SK-MEL-5 (cell line): ENCODE data around the gene CHRD. TPM values are rescaled to one million over a fixed set of nuclear protein-coding genes. Genes with fewer than 3 reads are reported as not detected.
A peak's percentile ranks its signal among the peaks of the same experiment; 100 is the strongest.

Source experiments
- DNase-seq: peaks from one replicate; pipeline ENCODE4 v3.0.0-alpha.2; 2016; ENCODE audit warnings: low read depth, low spot score
- in situ Hi-C: cut with HindIII; loops from 2 replicates; pipeline ENCODE4 v1.10.0; 2016; ENCODE audit warnings: low sequenced_read_pairs, high pct_unique_total_duplicates, low pct_unique_long_range_greater_than_20kb
- total RNA-seq: library from RNA; depleted of rRNA; stranded (reverse); fragments of >200 nt; shearing (Covaris generic); gene quantifications from 2 replicates; pipeline ENCODE4 v1.2.3, GENCODE V29; 2014

CHRD gene
- total RNA-seq, 1 experiment from 2014 or later = 2.9 TPM

- DNase-seq = no peak
- in situ Hi-C loops = no loop called here
These were observed 8.5 kb downstream of the CHRD start for GRCh38 chr3:184388164-184388935.

- in situ Hi-C loops = no loop called here
- DNase-seq = no peak
These were observed 9.0 kb downstream of the CHRD start for GRCh38 chr3:184388936-184389230.

GRCh38 chr3:184389384-184389783, 9.5 kb downstream of the CHRD start:
- in situ Hi-C loops = no loop called here
- no peak for DNase-seq

- DNase-seq = no peak
- in situ Hi-C loops = no loop called here
These were observed 10.2 kb downstream of the CHRD start for GRCh38 chr3:184389935-184390528.

- in situ Hi-C loops = no loop called here
- no peak for DNase-seq
These were observed 11.4 kb downstream of the CHRD start for GRCh38 chr3:184391266-184391665.

GRCh38 chr3:184395320-184395660, 15.4 kb downstream of the CHRD start:
- no peak for DNase-seq
- in situ Hi-C loops = no loop called here

GRCh38 chr3:184399410-184399809, 19.6 kb downstream of the CHRD start:
- DNase-seq = no peak
- in situ Hi-C loops = no loop called here

- DNase-seq = no peak
- in situ Hi-C loops = no loop called here
These were observed 25.5 kb downstream of the CHRD start for GRCh38 chr3:184405075-184406030.

- no peak for DNase-seq
- in situ Hi-C loops = no loop called here
These were observed 29.6 kb downstream of the CHRD start for GRCh38 chr3:184409331-184409926.

- in situ Hi-C loops = no loop called here
- no peak for DNase-seq
These were observed 30.2 kb downstream of the CHRD start for GRCh38 chr3:184409946-184410500.

GRCh38 chr3:184414418-184415202, 34.8 kb downstream of the CHRD start:
- in situ Hi-C loops = no loop called here
- no peak for DNase-seq

GRCh38 chr3:184415203-184415490, 35.3 kb downstream of the CHRD start:
- DNase-seq = no peak
- in situ Hi-C loops = no loop called here

- in situ Hi-C loops = no loop called here
- DNase-seq = peak; percentile 76
These were observed 37.9 kb downstream of the CHRD start for GRCh38 chr3:184417619-184418327.

GRCh38 chr3:184419171-184419570, 39.3 kb downstream of the CHRD start:
- in situ Hi-C loops = no loop called here
- no peak for DNase-seq

- no peak for DNase-seq
- in situ Hi-C loops = no loop called here
These were observed 43.7 kb downstream of the CHRD start for GRCh38 chr3:184423561-184423960.

GRCh38 chr3:184426691-184427141, 46.9 kb downstream of the CHRD start:
- DNase-seq = no peak
- in situ Hi-C loops = no loop called here
